CD4-positive, alpha-beta T cell treated with Interleukin-15 for 1 hour (primary cell): ENCODE results near the gene TRABD.

Source experiments
- DNase-seq: peaks from one replicate; pipeline ENCODE4 v3.0.0-alpha.2; 2020

The TRABD gene

GRCh38 chr22:50205781-50206569 lies 20.3 kb downstream of the TRABD start:
- DNase-seq = no peak

DNA sequence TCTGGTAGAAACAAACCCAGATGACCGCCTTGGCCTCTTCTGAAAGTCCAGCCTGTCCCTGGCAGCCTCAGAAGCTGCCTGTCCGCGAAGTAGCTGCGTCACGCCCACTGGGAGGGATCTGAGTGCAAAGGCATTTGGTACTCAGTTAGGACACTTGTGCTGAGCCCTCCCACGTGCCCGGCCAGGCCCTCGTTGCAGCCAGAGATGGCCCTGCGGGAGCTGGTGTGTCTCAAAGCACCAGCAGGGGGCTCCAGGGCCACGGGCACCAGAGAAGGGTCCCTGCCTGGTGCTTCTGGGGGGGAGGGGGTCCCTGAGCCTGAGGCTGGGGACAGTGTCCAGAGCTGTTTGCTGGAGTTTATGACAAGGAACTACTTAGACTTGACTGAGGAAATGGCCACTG lies 20.9 kb downstream of the TRABD start:
- no peak for DNase-seq

GRCh38 chr22:50207383-50208140 lies 21.8 kb downstream of the TRABD start:
- DNase-seq = peak; percentile 43

DNA sequence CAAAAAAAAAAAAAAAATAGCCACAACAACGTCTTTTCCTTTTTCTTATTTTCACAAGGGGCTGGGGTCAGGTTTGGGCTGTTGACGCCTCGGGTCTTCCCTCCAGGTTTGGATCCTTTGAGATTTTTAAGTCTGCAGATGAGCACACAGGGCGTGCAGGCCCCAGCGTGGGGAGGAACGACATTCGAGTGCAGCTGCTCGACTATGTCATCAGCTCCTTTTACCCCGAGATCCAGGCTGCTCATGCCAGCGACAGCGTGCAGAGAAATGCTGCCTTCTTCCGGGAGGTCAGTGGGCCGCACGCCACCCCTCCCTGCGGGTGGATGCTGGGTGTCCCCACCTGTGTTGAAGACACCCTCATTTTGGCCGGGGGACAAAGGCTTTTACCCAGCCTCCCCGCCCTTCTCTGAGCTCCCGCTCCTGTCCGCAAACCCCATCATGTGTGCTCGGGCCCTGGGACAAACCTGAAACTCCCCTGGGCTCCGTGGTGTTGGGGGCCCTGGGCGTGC lies 22.8 kb downstream of the TRABD start:
- DNase-seq = no peak

GRCh38 chr22:50208939-50209892 lies 23.5 kb downstream of the TRABD start:
- no peak for DNase-seq

GRCh38 chr22:50209893-50210292 lies 24.2 kb downstream of the TRABD start:
- DNase-seq = peak; percentile 69

DNA sequence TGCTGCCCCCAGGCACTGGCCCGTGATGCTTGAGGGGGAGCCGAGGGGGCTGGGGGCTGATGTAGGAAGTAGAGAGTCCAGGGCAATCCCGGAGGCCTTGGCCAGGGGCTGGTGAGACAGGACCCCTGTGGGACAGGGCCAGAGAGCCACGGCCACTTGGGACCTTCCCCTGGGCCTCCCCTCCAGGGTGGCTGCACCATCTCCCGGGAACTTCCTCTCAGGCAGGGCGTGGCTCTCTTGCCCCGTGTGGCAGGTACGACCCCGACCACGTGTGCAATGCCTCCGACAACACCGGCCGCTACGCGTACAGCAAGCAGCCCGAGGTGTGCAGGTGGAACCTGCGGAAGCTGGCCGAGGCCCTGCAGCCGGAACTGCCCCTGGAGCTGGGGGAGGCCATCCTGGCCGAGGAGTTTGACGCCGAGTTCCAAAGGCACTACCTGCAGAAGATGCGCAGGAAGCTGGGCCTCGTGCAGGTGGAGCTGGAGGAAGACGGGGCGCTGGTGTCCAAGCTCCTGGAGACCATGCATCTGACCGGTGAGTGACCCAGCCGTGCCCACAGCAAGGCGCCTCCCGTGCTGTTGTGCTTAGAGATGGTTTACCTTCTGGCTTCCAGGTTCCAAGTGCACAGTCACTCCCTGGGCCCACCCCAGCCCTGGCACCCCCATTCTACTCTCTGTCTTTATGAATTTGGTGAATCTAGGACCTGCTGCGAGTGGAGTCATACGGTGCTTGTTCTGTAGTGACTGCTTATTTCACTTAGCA lies 24.8 kb downstream of the TRABD start:
- no peak for DNase-seq

GRCh38 chr22:50211147-50211546 lies 25.4 kb downstream of the TRABD start:
- DNase-seq = no peak

- no peak for DNase-seq
Observed at GRCh38 chr22:50213263-50213662, 27.6 kb downstream of the TRABD start.

DNA sequence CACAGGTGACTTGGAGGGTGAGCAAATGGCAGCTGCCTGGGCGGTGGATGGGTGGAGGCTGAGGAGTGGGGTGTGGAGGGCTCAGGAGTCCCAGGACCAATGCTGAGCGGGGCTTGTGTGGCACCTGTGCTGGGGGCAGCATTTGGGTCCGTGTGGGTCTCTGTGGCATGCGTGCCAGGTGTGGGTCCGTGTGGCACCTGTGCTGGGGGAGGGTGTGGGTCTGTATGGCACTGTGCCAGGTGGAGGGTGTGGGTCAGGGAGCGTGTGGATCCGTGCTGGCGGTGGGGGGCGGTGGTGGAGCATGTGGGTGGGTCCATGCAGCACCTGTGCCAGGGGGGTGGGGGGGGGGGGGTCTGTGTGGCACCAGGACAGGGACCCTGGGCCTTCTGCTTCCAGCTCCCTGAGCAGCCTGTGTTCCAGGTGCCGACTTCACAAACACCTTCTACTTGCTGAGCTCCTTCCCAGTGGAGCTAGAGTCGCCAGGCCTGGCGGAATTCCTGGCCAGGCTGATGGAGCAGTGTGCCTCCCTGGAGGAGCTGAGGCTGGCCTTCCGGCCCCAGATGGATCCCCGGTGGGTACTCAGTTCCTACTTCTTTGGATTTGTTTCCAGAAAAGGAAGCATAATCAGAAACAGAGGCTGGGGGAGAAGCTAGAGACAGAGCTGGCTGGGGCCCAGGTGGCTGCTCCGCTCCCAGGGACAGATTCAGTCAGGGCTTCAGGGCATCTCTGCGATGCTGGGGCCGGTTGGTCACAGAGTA lies 29.8 kb downstream of the TRABD start:
- no peak for DNase-seq

DNA sequence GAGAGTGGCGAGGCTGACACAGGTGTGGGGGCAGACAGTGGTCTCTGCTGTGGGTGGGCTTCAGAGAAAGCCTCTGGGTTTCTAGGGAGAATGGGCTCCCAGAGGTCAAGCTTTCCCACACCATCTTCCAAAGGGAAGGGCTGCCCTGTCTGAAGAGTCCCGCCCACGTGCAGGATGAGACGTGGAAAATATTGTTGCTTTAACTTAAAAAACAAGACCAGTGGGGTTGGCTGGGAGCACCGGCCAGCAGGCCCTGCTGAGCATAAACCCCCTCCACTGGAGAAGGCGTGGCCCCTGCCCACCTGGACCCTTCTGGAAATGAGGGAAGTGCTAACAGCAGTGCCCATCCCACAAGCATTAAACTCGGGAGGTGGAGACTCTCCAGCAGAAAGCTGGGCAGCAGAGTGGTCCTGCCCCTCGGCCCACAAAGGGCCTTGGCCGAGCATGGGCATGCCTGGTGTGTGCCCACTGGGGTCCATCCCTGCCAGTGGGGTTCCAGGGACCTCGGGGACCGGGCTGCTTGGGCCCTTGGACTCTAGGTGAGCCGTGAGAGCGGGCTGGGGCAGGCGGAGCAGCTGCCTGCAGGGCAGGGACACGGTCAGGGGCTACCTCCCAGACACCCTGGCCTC lies 30.5 kb downstream of the TRABD start:
- no peak for DNase-seq

DNA sequence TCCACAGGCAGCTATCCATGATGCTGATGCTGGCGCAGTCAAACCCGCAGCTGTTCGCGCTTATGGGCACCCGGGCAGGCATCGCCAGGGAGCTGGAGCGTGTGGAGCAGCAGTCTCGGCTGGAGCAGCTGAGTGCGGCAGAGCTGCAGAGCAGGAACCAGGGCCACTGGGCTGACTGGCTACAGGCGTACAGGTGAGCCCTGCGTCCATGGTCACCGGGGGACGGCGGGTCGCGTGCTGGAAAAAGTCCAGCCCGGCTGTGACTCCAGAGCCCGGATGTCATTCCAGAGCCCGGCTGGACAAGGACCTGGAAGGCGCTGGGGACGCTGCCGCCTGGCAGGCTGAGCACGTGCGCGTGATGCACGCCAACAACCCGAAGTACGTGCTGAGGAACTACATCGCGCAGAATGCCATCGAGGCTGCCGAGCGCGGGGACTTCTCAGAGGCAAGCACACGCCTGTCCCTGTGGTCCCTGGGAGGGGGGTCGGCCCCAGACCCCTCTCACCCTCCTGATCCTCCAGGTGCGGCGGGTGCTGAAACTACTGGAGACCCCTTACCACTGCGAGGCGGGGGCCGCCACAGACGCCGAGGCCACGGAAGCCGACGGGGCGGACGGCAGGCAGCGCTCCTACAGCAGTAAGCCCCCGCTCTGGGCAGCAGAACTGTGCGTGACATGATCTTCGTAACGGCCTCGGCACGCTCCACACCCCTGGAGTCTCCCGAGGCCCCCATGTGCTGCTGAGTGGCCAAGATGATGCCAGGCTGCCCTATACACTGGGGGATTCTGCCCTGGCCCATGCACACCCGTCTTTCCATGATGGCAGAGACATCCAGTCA lies 31.2 kb downstream of the TRABD start:
- DNase-seq = no peak

- DNase-seq = no peak
Observed at GRCh38 chr22:50217543-50218152, 31.9 kb downstream of the TRABD start.

GRCh38 chr22:50218153-50218995 lies 32.7 kb downstream of the TRABD start:
- no peak for DNase-seq

DNA sequence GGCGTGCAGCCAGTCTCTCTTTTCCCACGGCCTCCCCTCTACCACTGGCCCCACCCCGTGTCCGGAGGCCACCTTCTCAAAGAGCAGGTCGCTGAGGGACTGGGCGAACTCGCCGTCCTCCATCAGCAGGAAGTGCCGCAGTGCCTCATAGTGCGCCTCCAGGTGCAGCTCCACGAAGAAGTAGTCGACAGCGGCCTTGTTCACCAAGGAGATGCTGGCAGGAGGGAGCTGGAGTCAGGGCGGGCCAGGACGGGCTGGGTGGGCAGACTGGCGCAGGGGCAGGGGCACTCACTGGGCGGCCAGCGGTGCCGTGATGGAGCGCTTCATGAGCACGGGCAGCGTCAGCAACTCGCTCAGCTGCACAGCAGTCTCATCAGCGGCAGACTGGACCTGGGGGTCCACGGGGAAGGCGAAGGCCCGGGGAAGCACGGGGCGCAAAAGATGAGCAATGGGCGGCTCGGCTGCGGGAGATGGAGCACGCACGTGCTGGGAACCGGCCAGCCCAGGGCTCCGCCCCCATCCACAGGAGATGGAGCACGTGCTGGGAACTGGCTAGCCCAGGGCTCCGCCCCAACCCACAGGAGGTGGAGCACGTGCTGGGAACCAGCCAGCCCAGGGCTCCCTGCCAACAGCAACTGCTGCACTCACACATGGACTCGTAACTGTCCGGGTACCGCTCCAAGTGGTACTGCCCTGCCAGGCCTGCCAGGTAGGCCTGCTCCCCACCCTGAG lies 33.4 kb downstream of the TRABD start:
- no peak for DNase-seq

DNA sequence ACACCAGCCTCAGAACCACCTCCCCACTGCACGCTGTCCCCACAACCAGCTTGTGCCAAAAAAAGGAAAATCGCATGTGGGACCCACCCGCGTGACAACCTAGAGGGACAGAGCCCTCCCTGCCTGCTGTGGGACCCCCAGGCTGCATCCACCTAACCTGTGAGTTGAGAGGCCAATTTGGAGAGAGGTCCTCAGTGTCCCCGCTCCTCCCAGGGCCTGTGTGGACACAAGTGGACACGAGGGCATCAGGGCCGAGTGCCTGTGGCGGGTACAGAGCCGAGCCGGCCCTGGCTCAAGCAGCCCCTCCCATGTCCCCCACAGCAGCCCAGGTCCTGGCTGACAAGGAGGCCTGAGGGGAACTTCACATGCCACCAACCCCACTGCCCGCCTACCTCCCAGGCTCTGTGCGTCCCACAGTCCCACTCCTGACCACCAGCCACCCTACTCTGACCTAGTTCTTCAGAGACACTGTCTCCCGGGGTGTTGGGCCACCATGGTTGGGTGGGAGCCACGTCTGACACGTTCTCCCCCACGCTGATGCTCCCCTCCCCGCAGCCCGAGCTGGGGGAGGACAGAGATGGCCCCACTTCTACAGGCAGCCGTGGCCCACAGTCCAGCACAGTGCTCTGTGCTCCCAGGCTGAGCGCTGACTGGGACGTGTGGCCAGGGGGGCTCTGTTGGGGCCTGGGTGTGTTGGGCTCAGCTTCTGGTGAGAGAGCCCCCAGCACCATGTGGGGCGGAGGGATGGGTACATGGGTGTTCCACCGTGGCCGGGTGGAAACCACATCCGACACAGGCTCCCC lies 34.3 kb downstream of the TRABD start:
- DNase-seq = no peak
